ENCODE results near the gene STAC3.

Gene STAC3

GRCh38 chr12:57235017-57235727, 15.8 kb downstream of the STAC3 start:
- peak overlapping the region; percentile 48 for H3K4me3 ChIP-seq (ENCODE audit: low read depth, low read length)
- TF ChIP-seq CTCF (IDR thresholded peaks at IDR 0.05; ENCODE audit: control insufficient read depth, extremely low read depth, insufficient read depth): peak; percentile 15; the same call in 1 of the 2 replicates
- DNase-seq (ENCODE audit: low read depth): peak; percentile 93

GRCh38 chr12:57234571-57235016, 16.4 kb downstream of the STAC3 start:
- no peak overlapping the region for H3K4me3 ChIP-seq (ENCODE audit: low read depth, low read length)
- no peak for DNase-seq (ENCODE audit: low read depth)

GRCh38 chr12:57234233-57234570, 16.8 kb downstream of the STAC3 start:
- no peak for TF ChIP-seq CTCF (IDR thresholded peaks at IDR 0.05; ENCODE audit: control insufficient read depth, extremely low read depth, insufficient read depth)
- no peak for DNase-seq (ENCODE audit: low read depth)

More at GRCh38 chr12:57234571-57235016, 16.4 kb downstream of the STAC3 start:
- no peak for TF ChIP-seq CTCF (IDR thresholded peaks at IDR 0.05; ENCODE audit: control insufficient read depth, extremely low read depth, insufficient read depth)

GRCh38 chr12:57233357-57234232, 17.4 kb downstream of the STAC3 start:
- no peak overlapping the region for H3K4me3 ChIP-seq (ENCODE audit: low read depth, low read length)
- DNase-seq (ENCODE audit: low read depth): no peak
- no peak for TF ChIP-seq CTCF (IDR thresholded peaks at IDR 0.05; ENCODE audit: control insufficient read depth, extremely low read depth, insufficient read depth)

More at GRCh38 chr12:57234233-57234570, 16.8 kb downstream of the STAC3 start:
- no peak overlapping the region for H3K4me3 ChIP-seq (ENCODE audit: low read depth, low read length)

GRCh38 chr12:57232156-57232756, 18.7 kb downstream of the STAC3 start:
- TF ChIP-seq CTCF (IDR thresholded peaks at IDR 0.05; ENCODE audit: control insufficient read depth, extremely low read depth, insufficient read depth): no peak
- peak overlapping the region; percentile 89; the same call in 1 of the 2 replicates for H3K4me3 ChIP-seq (ENCODE audit: low read depth, low read length)
- no peak for DNase-seq (ENCODE audit: low read depth)

GRCh38 chr12:57231276-57232021, 19.5 kb downstream of the STAC3 start:
- no peak for TF ChIP-seq CTCF (IDR thresholded peaks at IDR 0.05; ENCODE audit: control insufficient read depth, extremely low read depth, insufficient read depth)
- H3K4me3 ChIP-seq (ENCODE audit: low read depth, low read length): peak overlapping the region; percentile 89
- DNase-seq (ENCODE audit: low read depth): no peak
